Measurements from ENCODE around the gene SLC45A3.

DNA sequence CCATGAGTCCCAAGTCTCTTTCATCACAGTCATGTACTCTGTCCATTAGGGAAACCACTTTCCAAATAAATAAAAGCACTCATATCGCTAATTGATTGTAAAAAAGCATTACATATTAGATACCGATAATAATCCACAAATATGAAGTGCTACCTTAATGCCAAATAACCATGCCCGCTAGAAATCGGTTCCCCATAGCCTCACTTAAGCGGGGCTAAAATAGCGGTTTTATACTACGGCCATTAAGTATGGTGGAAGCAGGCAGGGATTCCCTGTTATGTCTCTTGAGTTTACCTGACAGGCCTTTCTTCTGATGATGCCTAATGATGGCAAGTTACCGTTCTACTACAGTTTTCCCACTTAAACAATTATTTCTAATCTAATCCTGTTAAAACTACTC, 52.4 kb downstream of the SLC45A3 start:
- TF ChIP-seq, protein P1, sequence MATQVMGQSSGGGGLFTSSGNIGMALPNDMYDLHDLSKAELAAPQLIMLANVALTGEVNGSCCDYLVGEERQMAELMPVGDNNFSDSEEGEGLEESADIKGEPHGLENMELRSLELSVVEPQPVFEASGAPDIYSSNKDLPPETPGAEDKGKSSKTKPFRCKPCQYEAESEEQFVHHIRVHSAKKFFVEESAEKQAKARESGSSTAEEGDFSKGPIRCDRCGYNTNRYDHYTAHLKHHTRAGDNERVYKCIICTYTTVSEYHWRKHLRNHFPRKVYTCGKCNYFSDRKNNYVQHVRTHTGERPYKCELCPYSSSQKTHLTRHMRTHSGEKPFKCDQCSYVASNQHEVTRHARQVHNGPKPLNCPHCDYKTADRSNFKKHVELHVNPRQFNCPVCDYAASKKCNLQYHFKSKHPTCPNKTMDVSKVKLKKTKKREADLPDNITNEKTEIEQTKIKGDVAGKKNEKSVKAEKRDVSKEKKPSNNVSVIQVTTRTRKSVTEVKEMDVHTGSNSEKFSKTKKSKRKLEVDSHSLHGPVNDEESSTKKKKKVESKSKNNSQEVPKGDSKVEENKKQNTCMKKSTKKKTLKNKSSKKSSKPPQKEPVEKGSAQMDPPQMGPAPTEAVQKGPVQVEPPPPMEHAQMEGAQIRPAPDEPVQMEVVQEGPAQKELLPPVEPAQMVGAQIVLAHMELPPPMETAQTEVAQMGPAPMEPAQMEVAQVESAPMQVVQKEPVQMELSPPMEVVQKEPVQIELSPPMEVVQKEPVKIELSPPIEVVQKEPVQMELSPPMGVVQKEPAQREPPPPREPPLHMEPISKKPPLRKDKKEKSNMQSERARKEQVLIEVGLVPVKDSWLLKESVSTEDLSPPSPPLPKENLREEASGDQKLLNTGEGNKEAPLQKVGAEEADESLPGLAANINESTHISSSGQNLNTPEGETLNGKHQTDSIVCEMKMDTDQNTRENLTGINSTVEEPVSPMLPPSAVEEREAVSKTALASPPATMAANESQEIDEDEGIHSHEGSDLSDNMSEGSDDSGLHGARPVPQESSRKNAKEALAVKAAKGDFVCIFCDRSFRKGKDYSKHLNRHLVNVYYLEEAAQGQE (IDR thresholded peaks at IDR 0.05; ENCODE audit: low read depth), result no peak
- TF ChIP-seq, protein P2, sequence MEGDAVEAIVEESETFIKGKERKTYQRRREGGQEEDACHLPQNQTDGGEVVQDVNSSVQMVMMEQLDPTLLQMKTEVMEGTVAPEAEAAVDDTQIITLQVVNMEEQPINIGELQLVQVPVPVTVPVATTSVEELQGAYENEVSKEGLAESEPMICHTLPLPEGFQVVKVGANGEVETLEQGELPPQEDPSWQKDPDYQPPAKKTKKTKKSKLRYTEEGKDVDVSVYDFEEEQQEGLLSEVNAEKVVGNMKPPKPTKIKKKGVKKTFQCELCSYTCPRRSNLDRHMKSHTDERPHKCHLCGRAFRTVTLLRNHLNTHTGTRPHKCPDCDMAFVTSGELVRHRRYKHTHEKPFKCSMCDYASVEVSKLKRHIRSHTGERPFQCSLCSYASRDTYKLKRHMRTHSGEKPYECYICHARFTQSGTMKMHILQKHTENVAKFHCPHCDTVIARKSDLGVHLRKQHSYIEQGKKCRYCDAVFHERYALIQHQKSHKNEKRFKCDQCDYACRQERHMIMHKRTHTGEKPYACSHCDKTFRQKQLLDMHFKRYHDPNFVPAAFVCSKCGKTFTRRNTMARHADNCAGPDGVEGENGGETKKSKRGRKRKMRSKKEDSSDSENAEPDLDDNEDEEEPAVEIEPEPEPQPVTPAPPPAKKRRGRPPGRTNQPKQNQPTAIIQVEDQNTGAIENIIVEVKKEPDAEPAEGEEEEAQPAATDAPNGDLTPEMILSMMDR (IDR thresholded peaks at IDR 0.05 in 2 of 3, conservative IDR thresholded peaks at IDR 0.05 in 1 of 3; ENCODE audit: borderline replicate concordance in 1 of 3, insufficient read depth in 1 of 3, low read depth in 2 of 3, low read length in 2 of 3), result no peak
- TF ChIP-seq POLR2A (IDR thresholded peaks at IDR 0.05; ENCODE audit: borderline replicate concordance, extremely low read depth, insufficient read depth, insufficient read length), result no peak
- TF ChIP-seq FOSL1 (IDR thresholded peaks at IDR 0.05; ENCODE audit: low read depth), result no peak
- no peak for TF ChIP-seq POLR2AphosphoS5 (IDR thresholded peaks at IDR 0.05; ENCODE audit: low read depth, low read length)
- TF ChIP-seq EZH2 (IDR thresholded peaks at IDR 0.05), result no peak
- TF ChIP-seq CEBPB (IDR thresholded peaks at IDR 0.05; ENCODE audit: low read depth), result no peak
- no peak for TF ChIP-seq ZNF274 (IDR thresholded peaks at IDR 0.05; ENCODE audit: low read depth, low read length)
